ENCODE data around the gene AGBL1. TPM values are rescaled to one million over a fixed set of nuclear protein-coding genes. Genes with fewer than 3 reads are reported as not detected.

The AGBL1 gene
- total RNA-seq, 3 donors from 2014 or later: 0.10 to 0.32 TPM; not detected in 1

GRCh38 chr15:86060674-86061073 is 19.0 kb upstream of the AGBL1 start:
- Histone ChIP-seq H3K9me3 (no peaks in the 10 kb centered on the region), H3K4me3 (no peak overlapping the region), H3K4me1 (ENCODE audit: low read depth) (no peaks in the 10 kb centered on the region), H3K36me3 (ENCODE audit: low read depth) (no peaks in the 10 kb centered on the region)
- TF ChIP-seq CTCF (IDR thresholded peaks at IDR 0.05): no peak
- no peak for ATAC-seq
- intact Hi-C loops (cut with DNase I, micrococcal nuclease): no loop called here
- DNase-seq: no peak

DNA sequence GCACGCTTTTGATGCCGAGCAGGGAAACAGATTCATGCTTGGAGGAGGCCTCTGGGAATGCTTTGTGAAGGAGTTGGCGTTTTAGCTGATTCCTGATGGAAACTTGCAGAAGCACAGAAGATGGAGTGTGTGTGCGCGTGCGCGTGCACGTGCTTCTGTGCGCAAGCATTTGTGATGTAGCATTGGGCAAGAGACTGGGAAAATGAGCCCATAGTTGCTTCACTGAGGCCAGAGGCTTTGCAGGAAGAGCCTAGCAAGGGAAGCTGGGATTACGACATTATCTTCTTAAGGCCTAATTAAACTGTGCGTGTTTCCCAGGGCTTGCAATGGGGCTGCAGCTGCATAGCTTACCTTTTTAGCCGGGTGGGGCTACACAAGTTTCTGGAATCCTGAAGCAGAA is 18.1 kb upstream of the AGBL1 start:
- no peaks in the 10 kb centered on the region for H3K4me1 ChIP-seq (ENCODE audit: low read depth)
- ATAC-seq (no peak), DNase-seq (no peak)
- no peak overlapping the region for H3K4me3 ChIP-seq
- H3K36me3 ChIP-seq (ENCODE audit: low read depth): no peaks in the 10 kb centered on the region
- intact Hi-C loops (cut with DNase I, micrococcal nuclease): no loop called here
- H3K9me3 ChIP-seq: no peaks in the 10 kb centered on the region
- TF ChIP-seq CTCF (IDR thresholded peaks at IDR 0.05): no peak

DNA sequence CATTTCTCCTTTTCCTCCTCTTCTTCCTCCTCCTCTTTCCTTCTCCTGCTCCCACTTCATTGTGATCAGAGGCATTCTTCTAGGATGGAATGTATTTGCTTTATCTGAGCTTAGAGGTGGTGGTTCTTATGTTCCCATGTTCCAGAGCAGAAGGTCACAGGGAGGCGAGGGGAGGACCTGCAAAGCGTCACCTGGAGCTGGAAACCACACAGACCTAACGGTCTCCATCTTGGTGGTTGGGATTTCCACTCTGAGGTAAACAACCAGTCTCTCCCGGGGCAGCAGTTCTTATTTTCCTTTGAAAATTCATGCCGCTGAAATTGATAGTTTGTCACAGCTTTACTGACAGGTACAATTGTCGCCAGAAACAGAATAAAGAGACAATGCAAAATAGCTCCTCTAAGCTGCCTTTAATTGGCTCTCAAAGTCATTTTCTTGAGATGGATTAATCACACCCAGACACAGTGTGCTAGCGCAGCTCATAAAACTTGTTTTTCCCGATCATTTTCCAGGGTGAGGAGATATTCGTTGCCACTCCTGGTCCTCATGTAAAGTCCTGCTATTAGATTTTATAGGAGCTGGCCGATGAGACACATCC is 16.9 kb upstream of the AGBL1 start:
- Histone ChIP-seq H3K4me1 (ENCODE audit: low read depth) (no peaks in the 10 kb centered on the region), H3K36me3 (ENCODE audit: low read depth) (no peaks in the 10 kb centered on the region), H3K9me3 (no peaks in the 10 kb centered on the region), H3K4me3 (no peak overlapping the region)
- TF ChIP-seq CTCF (IDR thresholded peaks at IDR 0.05): no peak
- no peak for DNase-seq
- ATAC-seq: no peak
- intact Hi-C loops (cut with DNase I, micrococcal nuclease): no loop called here

DNA sequence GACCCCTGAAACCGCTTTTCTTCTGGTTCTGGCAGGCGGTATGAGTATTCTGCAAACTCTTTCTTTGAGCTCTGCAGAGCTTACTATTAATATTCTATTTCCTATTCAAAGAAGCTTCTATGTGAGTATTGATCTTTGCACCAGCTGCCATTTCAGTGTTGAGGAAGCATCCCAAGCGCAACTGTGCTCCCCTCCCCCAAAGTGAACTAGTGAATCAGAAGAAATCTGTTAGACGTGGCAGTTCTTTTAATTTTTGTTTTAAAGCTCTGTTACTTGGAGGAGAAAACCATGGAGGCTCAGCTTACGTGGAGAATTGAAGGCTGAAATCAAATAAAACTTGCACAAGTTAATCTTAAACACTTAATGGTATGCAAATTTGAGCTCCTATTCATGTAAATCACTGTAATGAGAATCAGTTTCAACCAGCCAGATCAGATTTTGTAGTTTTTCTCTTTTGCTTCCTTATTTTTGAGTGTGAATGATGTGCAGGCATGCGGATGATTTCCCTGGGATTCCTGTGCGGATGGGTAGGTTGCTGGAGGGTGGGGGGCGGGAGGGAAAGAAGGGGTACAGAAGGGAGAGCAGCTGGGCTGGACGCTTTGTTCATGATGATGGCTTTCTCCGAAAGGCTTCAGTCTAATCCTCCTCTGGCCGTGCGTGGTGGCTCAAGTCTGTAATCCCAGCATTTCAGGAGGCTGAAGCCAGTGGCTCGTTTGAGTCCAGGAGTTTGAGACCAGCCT is 16.1 kb upstream of the AGBL1 start:
- no peak for TF ChIP-seq CTCF (IDR thresholded peaks at IDR 0.05)
- Histone ChIP-seq H3K9me3 (no peaks in the 10 kb centered on the region), H3K36me3 (ENCODE audit: low read depth) (no peaks in the 10 kb centered on the region), H3K4me1 (ENCODE audit: low read depth) (no peaks in the 10 kb centered on the region), H3K4me3 (no peak overlapping the region)
- intact Hi-C loops (cut with DNase I, micrococcal nuclease): no loop called here
- DNase-seq (no peak), ATAC-seq (no peak)

DNA sequence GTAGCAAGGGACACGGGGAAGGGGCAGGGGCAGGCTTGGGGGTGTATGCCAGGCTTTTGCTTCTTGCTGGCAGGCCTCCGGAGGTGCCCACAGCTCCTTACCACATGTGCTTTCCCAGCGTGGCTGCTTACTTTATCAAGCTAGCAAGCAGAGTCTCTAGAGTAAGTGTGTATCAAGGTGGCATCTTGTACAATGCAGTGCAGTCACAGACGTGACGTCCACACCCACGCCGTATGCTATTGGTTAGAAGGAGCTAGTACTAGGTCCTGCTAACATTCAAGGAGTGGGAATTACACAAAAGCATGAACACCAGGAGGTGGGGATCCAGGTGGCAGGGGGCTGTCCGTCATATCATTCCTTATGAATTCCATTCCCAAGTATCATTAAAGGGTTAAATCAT is 15.3 kb upstream of the AGBL1 start:
- no peak overlapping the region for H3K4me3 ChIP-seq
- no peaks in the 10 kb centered on the region for H3K36me3 ChIP-seq (ENCODE audit: low read depth)
- DNase-seq (no peak), ATAC-seq (no peak)
- intact Hi-C loops (cut with DNase I, micrococcal nuclease): no loop called here
- no peaks in the 10 kb centered on the region for H3K4me1 ChIP-seq (ENCODE audit: low read depth)
- H3K9me3 ChIP-seq: no peaks in the 10 kb centered on the region
- no peak for TF ChIP-seq CTCF (IDR thresholded peaks at IDR 0.05)

Measured in mucosa of descending colon (tissue), 3 donors.